HepG2 (cell line): ENCODE measurements around the gene PACS1. TPM values are rescaled to one million over a fixed set of nuclear protein-coding genes. Genes with fewer than 3 reads are reported as not detected.

Source experiments
- ATAC-seq: fragments of 200-7000 bp; cut with Tn5 transposase; 3 replicates; pipeline ENCODE4 v1.9.1; 2020; ENCODE audit warnings: mild to moderate bottlenecking, moderate library complexity
- BruUV-seq: library from RNA; stranded (reverse); fragments of 400-500 nt; replicated peaks from 2 replicates; lab custom pipeline; 2021; lab: Mats Ljungman, UMichigan
- CTCF ChIA-PET: fragments of 300-600 bp; formaldehyde crosslinking; extraction: SDS; loops from one replicate; lab custom pipeline; 2021; ENCODE audit warnings: low total read pairs, inconsistent platforms, low intra/inter-chr PET ratio; lab: Yijun Ruan, JAX
- POLR2A ChIA-PET: fragments of 350-600 bp; sonication (Branson Sonifier 250); formaldehyde crosslinking; loops from one replicate; lab custom pipeline; 2020; ENCODE audit warnings: antibody characterized with exemption, inconsistent platforms; lab: Yijun Ruan, JAX
- DNase-seq: peaks from one replicate; pipeline ENCODE4 v3.0.0-alpha.2; 2015; ENCODE audit warnings: low spot score
- FAIRE-seq: peaks from 3 replicates; lab custom pipeline; 2011; peaks lifted over from hg19 to GRCh38; lab: Jason Lieb, UNC
- H2AFZ ChIP-seq: one replicate; pipeline ENCODE4 v1.6.1; 2011; ENCODE audit warnings: low read length, inconsistent platforms
- H3K27ac ChIP-seq: fragments of 300-600 bp; 3 replicates; pipeline ENCODE4 v1.8.0; 2011; ENCODE audit warnings: mixed run types, mild to moderate bottlenecking, mixed read lengths, low read length, inconsistent platforms; ENCODE audit not compliant: insufficient read depth; ENCODE audit errors: extremely low read length
- H3K27me3 ChIP-seq, 2 experiments: fragments of 200-600 bp in 1 of 2; 2 replicates in 1 of 2; 3 replicates in 1 of 2; pipeline versions ENCODE4 v1.6.0 to v1.8.0; 2011; ENCODE audit warnings: low read length in 2 of 2, mild to moderate bottlenecking in 2 of 2, moderate library complexity in 2 of 2, inconsistent platforms in 1 of 2; ENCODE audit not compliant: insufficient read depth in 2 of 2, control insufficient read depth in 1 of 2
- H3K36me3 ChIP-seq, 2 experiments: fragments of 200-600 bp in 1 of 2; replicated peaks in 1 of 2; 2 replicates in 1 of 2; 3 replicates in 1 of 2; pipeline versions ENCODE4 v1.5.1 to v1.8.0; 2011; ENCODE audit warnings: low read length in 2 of 2, inconsistent platforms in 1 of 2; ENCODE audit not compliant: insufficient read depth in 2 of 2, control insufficient read depth in 1 of 2
- H3K4me1 ChIP-seq: 2 replicates; pipeline ENCODE4 v1.5.1; 2012; ENCODE audit warnings: low read length, inconsistent platforms; ENCODE audit not compliant: insufficient read depth
- H3K4me2 ChIP-seq: 2 replicates; pipeline ENCODE4 v1.6.0; 2011; ENCODE audit warnings: low read depth, low read length, inconsistent platforms
- H3K4me3 ChIP-seq, 3 experiments: fragments of 200-600 bp in 1 of 3; sonication (generic), shearing (Covaris generic) in 1 of 3; replicated peaks in 1 of 3; 2 replicates each; pipeline ENCODE4 v1.5.1; 2011 to 2016; ENCODE audit warnings: low read length in 3 of 3, inconsistent platforms in 2 of 3, low read depth in 2 of 3, mild to moderate bottlenecking in 2 of 3, control low read depth in 1 of 3, mixed read lengths in 1 of 3; ENCODE audit not compliant: insufficient read depth in 1 of 3
- H3K79me2 ChIP-seq: one replicate; pipeline ENCODE4 v1.6.1; 2011; ENCODE audit warnings: low read length, inconsistent platforms; ENCODE audit not compliant: insufficient read depth
- H3K9ac ChIP-seq: 2 replicates; pipeline ENCODE4 v1.6.0; 2011; ENCODE audit warnings: mild to moderate bottlenecking, low read depth, low read length, inconsistent platforms; ENCODE audit not compliant: insufficient read depth
- H3K9me3 ChIP-seq: 2 replicates; pipeline ENCODE4 v1.5.1; 2012; ENCODE audit warnings: mild to moderate bottlenecking, low read length
- H4K20me1 ChIP-seq: 2 replicates; pipeline ENCODE4 v1.6.0; 2011; ENCODE audit warnings: inconsistent platforms, mild to moderate bottlenecking, low read length, moderate library complexity; ENCODE audit not compliant: insufficient read depth
- EED ChIP-seq: sonication (generic); formaldehyde crosslinking; IDR thresholded peaks from 2 replicates; pipeline ENCODE4 v1.5.0; 2020; ENCODE audit warnings: mild to moderate bottlenecking, missing genetic modification reagents
- FOXA1 ChIP-seq, 2 experiments: fragments of 450-650 bp in 1 of 2; sonication (generic) in 1 of 2; formaldehyde crosslinking in 1 of 2; IDR thresholded peaks; 2 replicates each; pipeline versions ENCODE4 v1.4.0 to v1.6.1; 2016 to 2020; ENCODE audit warnings: missing genetic modification reagents in 1 of 2
- ZNF737 ChIP-seq: sonication (generic); formaldehyde crosslinking; IDR thresholded peaks from 2 replicates; pipeline ENCODE4 v1.5.0; 2020; ENCODE audit warnings: missing genetic modification reagents, mild to moderate bottlenecking, borderline replicate concordance
- WGBS: methylation state at CpG from one replicate; pipeline ENCODE4 v1.1.6; 2017; ENCODE audit warnings: low lambda C conversion rate; 5-methylcytosine and 5-hydroxymethylcytosine counted together
- in situ Hi-C: cut with HindIII; loops from 2 replicates; pipeline ENCODE4 v1.10.0; 2017; ENCODE audit warnings: low pct_unique_long_range_greater_than_20kb; ENCODE audit not compliant: extremely low pct_ligation_motif_present
- intact Hi-C: fragments of 100-400 bp; cut with micrococcal nuclease; formaldehyde crosslinking; loops from one replicate; pipeline ENCODE4 v1.10.0; 2022; ENCODE audit not compliant: unreplicated experiment
- polyA plus RNA-seq, 8 experiments: library from polyadenylated mRNA; depleted of rRNA in 3 of 8; stranded (reverse) in 7 of 8; unstranded in 1 of 8; fragments of >200 nt; fragmentation: Illumina TruSeq in 4 of 8; extraction: Trizol in 4 of 8; gene quantifications; 2 replicates each; pipeline versions ENCODE4 v1.2.1 to v1.2.3, GENCODE V29; 2011 to 2016; ENCODE audit warnings: low read depth in 4 of 8, missing spikeins in 1 of 8, mixed read lengths in 1 of 8; ENCODE audit not compliant: insufficient read depth in 1 of 8
- total RNA-seq, 5 experiments: library from RNA; depleted of rRNA; stranded (reverse); fragments of >200 nt; fragmentation: Illumina TruSeq; extraction: Trizol; gene quantifications; 2 replicates each; pipeline ENCODE4 v1.2.3, GENCODE V29; 2016; ENCODE audit warnings: low read depth in 1 of 5
- TF ChIP-seq, protein P1 (sequence below): sonication (generic); formaldehyde crosslinking; IDR thresholded peaks from 2 replicates; pipeline ENCODE4 v1.4.0; 2020; ENCODE audit warnings: missing genetic modification reagents
- TF ChIP-seq, protein P2 (sequence below): sonication (generic); formaldehyde crosslinking; IDR thresholded peaks from 2 replicates; pipeline ENCODE4 v1.4.0; 2020; ENCODE audit warnings: mild to moderate bottlenecking, missing genetic modification reagents

Gene PACS1
- total and polyA plus RNA-seq, 2 of the 13 experiments (the other 11 are each of a cell fraction or from before 2014, with no cell fraction given) = 7.6 to 8.6 TPM

DNA sequence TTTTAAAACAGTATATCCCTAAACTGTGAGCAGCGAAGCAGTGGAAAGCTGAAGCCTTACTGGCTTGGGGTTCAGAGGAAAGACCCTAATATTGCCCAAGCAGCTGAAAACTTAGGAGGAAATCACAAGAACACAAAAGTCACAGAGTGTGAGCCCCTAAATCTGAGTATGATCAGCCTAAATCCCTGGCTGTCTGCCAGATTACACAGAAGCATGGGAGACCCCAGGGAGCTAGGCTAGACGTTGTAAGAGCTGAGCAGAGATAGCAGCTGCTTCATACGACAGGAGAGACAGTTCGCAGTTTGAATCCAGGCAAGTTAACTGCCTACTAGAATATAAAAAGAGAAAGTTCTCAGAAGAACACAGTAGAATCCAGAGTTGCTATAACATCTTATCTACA lies 81.2 kb downstream of the PACS1 start (continued):
- TF ChIP-seq, protein P1, sequence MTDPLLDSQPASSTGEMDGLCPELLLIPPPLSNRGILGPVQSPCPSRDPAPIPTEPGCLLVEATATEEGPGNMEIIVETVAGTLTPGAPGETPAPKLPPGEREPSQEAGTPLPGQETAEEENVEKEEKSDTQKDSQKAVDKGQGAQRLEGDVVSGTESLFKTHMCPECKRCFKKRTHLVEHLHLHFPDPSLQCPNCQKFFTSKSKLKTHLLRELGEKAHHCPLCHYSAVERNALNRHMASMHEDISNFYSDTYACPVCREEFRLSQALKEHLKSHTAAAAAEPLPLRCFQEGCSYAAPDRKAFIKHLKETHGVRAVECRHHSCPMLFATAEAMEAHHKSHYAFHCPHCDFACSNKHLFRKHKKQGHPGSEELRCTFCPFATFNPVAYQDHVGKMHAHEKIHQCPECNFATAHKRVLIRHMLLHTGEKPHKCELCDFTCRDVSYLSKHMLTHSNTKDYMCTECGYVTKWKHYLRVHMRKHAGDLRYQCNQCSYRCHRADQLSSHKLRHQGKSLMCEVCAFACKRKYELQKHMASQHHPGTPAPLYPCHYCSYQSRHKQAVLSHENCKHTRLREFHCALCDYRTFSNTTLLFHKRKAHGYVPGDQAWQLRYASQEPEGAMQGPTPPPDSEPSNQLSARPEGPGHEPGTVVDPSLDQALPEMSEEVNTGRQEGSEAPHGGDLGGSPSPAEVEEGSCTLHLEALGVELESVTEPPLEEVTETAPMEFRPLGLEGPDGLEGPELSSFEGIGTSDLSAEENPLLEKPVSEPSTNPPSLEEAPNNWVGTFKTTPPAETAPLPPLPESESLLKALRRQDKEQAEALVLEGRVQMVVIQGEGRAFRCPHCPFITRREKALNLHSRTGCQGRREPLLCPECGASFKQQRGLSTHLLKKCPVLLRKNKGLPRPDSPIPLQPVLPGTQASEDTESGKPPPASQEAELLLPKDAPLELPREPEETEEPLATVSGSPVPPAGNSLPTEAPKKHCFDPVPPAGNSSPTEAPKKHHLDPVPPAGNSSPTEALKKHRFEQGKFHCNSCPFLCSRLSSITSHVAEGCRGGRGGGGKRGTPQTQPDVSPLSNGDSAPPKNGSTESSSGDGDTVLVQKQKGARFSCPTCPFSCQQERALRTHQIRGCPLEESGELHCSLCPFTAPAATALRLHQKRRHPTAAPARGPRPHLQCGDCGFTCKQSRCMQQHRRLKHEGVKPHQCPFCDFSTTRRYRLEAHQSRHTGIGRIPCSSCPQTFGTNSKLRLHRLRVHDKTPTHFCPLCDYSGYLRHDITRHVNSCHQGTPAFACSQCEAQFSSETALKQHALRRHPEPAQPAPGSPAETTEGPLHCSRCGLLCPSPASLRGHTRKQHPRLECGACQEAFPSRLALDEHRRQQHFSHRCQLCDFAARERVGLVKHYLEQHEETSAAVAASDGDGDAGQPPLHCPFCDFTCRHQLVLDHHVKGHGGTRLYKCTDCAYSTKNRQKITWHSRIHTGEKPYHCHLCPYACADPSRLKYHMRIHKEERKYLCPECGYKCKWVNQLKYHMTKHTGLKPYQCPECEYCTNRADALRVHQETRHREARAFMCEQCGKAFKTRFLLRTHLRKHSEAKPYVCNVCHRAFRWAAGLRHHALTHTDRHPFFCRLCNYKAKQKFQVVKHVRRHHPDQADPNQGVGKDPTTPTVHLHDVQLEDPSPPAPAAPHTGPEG (CRISPR knock-in tag) = no peak

DNA sequence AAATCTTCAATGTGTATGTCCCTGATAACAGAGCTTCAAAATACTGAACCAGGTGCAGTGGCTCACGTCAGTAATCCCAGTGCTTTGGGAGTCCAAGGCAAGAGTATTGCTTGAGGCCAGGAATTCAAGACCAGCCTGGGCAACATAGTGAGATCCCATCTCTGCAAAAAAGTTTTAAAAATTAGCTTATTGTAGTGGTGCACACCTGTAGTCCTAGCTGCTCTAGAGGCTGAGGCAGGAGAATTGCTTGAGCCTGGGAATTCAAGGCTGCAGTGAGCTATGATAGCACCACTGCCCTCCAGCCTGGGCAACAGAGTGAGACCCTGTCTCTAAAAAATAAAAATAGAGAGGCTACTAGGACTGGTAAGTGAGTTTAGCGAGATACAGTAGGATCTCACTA lies 84.0 kb downstream of the PACS1 start:
- ChIA-PET CTCF (no interaction called here), POLR2A (no interaction called here)
- H3K9me3 ChIP-seq = no peaks in the 10 kb centered on the region
- H3K27me3 ChIP-seq = no peaks in the 10 kb centered on the region
- no peak overlapping the region for H3K4me2 ChIP-seq
- intact Hi-C loops = no loop called here
- H4K20me1 ChIP-seq = no peaks in the 10 kb centered on the region
- peaks cover 31% of the 10 kb centered on the region for H3K4me1 ChIP-seq
- TF ChIP-seq FOXA1 (IDR thresholded peaks at IDR 0.05) (no peak), FOXA1 (CRISPR knock-in tag; IDR thresholded peaks at IDR 0.05) (no peak), EED (CRISPR knock-in tag) (no peak), ZNF737 (CRISPR knock-in tag) (no peak)
- TF ChIP-seq, protein P2, sequence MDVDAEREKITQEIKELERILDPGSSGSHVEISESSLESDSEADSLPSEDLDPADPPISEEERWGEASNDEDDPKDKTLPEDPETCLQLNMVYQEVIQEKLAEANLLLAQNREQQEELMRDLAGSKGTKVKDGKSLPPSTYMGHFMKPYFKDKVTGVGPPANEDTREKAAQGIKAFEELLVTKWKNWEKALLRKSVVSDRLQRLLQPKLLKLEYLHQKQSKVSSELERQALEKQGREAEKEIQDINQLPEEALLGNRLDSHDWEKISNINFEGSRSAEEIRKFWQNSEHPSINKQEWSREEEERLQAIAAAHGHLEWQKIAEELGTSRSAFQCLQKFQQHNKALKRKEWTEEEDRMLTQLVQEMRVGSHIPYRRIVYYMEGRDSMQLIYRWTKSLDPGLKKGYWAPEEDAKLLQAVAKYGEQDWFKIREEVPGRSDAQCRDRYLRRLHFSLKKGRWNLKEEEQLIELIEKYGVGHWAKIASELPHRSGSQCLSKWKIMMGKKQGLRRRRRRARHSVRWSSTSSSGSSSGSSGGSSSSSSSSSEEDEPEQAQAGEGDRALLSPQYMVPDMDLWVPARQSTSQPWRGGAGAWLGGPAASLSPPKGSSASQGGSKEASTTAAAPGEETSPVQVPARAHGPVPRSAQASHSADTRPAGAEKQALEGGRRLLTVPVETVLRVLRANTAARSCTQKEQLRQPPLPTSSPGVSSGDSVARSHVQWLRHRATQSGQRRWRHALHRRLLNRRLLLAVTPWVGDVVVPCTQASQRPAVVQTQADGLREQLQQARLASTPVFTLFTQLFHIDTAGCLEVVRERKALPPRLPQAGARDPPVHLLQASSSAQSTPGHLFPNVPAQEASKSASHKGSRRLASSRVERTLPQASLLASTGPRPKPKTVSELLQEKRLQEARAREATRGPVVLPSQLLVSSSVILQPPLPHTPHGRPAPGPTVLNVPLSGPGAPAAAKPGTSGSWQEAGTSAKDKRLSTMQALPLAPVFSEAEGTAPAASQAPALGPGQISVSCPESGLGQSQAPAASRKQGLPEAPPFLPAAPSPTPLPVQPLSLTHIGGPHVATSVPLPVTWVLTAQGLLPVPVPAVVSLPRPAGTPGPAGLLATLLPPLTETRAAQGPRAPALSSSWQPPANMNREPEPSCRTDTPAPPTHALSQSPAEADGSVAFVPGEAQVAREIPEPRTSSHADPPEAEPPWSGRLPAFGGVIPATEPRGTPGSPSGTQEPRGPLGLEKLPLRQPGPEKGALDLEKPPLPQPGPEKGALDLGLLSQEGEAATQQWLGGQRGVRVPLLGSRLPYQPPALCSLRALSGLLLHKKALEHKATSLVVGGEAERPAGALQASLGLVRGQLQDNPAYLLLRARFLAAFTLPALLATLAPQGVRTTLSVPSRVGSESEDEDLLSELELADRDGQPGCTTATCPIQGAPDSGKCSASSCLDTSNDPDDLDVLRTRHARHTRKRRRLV (CRISPR knock-in tag) = no peak
- WGBS = 98% methylated on average over 2 of the region's 2 CpGs
- BruUV-seq = no TSS peak
- no peaks in the 10 kb centered on the region for H3K36me3 ChIP-seq
- no peak overlapping the region for H3K27ac ChIP-seq
- in situ Hi-C loops = no loop called here
- H3K9ac ChIP-seq = no peak overlapping the region
- FAIRE-seq (no peak), ATAC-seq (no peak), DNase-seq (no peak)
- no peak overlapping the region for H3K4me3 ChIP-seq
- H2AFZ ChIP-seq = no peak overlapping the region
- no peaks in the 10 kb centered on the region for H3K79me2 ChIP-seq
